OCI-LY7 (cell line): ENCODE measurements around the gene GFI1B.

Experiments
- CTCF ChIP-seq: fragments of 200-600 bp; sonication (generic); conservative IDR thresholded peaks from 2 replicates; pipeline ENCODE4 v1.5.1; 2014; ENCODE audit warnings: mild to moderate bottlenecking, antibody characterized with exemption, low read length, moderate library complexity, mixed read lengths
- EZH2phosphoT487 ChIP-seq: fragments of 200-600 bp; sonication (generic); IDR thresholded peaks from 2 replicates; pipeline ENCODE4 v1.6.1; 2018; ENCODE audit warnings: low read depth, borderline replicate concordance, mild to moderate bottlenecking, mixed run types, antibody characterized with exemption, low read length, moderate library complexity, mixed read lengths

DNA sequence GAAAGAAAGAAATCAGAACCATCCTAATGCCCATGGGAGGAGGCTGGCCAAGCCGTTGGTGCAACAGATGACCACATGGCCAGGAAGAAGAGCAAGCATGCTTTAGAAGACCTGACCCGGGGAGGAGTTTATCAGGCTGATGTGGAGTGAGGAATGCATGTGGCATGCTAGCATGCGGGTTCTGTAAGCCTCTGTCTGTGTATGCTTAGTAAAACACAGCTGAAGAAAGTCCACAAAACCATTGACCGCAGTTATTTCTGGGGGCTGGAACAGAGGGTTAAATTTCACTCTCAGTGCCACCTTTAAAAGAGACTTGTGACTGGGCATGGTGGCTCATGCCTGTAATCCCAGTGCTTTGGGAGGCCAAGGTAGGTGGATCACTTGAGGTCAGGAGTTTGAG lies 19.1 kb downstream of the GFI1B start:
- TF ChIP-seq CTCF (no peak), EZH2phosphoT487 (no peak)
